Thymus (tissue), 11 donors: ENCODE results near the gene ZW10. TPM values are rescaled to one million over a fixed set of nuclear protein-coding genes. Genes with fewer than 3 reads are reported as not detected.
"Not testable (repeated sequence)": the region's sequence is repeated elsewhere in the genome, so short reads cannot be mapped to it uniquely, and the experiment has no call there.

Experiments
- DNase-seq, 9 donors: peaks; one replicate each; pipeline ENCODE4 v3.0.0-alpha.2; 2013; ENCODE audit warnings: low spot score in 9 of 9, low read depth in 6 of 9, missing footprints in 1 of 9
- H3K27ac ChIP-seq, 2 donors: one replicate each; pipeline ENCODE4 v1.5.1; 2013; ENCODE audit warnings: control low read depth in 1 of 2, low read depth in 1 of 2, low read length in 1 of 2, mild to moderate bottlenecking in 1 of 2, moderate library complexity in 1 of 2
- H3K27me3 ChIP-seq, 2 donors: one replicate each; pipeline ENCODE4 v1.5.1; 2013; ENCODE audit warnings: low read length in 1 of 2; ENCODE audit not compliant: control insufficient read depth in 2 of 2, insufficient read depth in 1 of 2
- H3K36me3 ChIP-seq, 2 donors: one replicate each; pipeline ENCODE4 v1.5.1; 2013; ENCODE audit warnings: low read length in 1 of 2, mild to moderate bottlenecking in 1 of 2, moderate library complexity in 1 of 2; ENCODE audit not compliant: control insufficient read depth in 2 of 2, insufficient read depth in 2 of 2
- H3K4me1 ChIP-seq, 2 donors: one replicate each; pipeline ENCODE4 v1.5.1; 2013; ENCODE audit warnings: low read length in 2 of 2; ENCODE audit not compliant: control insufficient read depth in 2 of 2, insufficient read depth in 2 of 2
- H3K4me3 ChIP-seq, 2 donors: one replicate each; pipeline ENCODE4 v1.5.1; 2013; ENCODE audit warnings: low read length in 2 of 2, control low read depth in 1 of 2, mild to moderate bottlenecking in 1 of 2
- H3K9me3 ChIP-seq, 2 donors: one replicate each; pipeline ENCODE4 v1.5.1; 2013; ENCODE audit warnings: low read length in 1 of 2, mild to moderate bottlenecking in 1 of 2; ENCODE audit not compliant: control insufficient read depth in 2 of 2, insufficient read depth in 1 of 2
- WGBS: extraction: QIAGEN DNeasy Blood & Tissue Kit; methylation state at CpG from one replicate; pipeline ENCODE4 v1.1.7; 2013; 5-methylcytosine and 5-hydroxymethylcytosine counted together
- polyA plus RNA-seq: library from polyadenylated mRNA; stranded (reverse); fragments of 200-250 nt; gene quantifications from one replicate; pipeline ENCODE4 v1.2.3, GENCODE V29; 2013
- total RNA-seq: library from RNA; stranded (reverse); fragments of 120-200 nt; gene quantifications from one replicate; pipeline ENCODE4 v1.2.4, GENCODE V29; 2013
- donor health status: healthy.

Gene ZW10
- total and polyA plus RNA-seq, 2 donors, result 6.0 to 18.8 TPM

DNA sequence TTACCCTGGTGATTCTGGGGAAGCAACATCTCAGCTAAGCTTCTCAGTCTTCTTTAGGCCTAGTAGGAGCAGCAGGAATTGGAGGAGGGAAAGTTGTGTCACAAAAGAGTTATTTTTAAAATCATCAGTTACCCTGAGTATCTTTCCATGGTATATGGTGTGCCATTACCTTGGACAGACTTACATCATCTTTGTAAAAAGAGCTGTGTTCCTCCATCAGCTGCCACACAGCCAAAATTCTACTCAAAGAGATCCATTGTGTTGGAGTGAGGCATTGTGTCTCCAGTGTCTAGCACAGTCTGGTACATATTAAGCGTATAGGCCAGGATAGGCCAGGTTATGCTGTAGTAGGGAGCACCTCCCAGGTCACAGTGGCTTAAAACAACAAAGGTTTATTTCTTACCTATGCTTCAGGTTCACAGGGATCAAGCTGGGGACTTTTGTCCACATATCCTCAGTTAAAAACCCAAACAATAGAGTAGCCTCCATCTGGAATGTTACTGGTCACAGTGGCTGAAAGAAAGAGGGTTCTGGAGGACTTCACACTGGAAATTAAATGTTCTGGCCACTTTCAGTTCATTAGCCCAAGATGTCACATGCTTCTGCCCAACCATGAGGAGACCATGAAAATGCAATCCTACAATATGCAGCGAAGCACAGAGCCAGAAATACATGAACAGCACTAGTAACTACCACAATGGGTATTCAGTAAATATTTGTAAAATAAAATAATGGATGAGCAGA lies 57.4 kb downstream of the ZW10 start:
- Histone ChIP-seq H3K27me3 (no peaks in the 10 kb centered on the region), H3K4me3 (no peak overlapping the region), H3K36me3 (peaks cover 0 to 3% of the 10 kb centered on the region in 2 donors), H3K9me3 (no peaks in the 10 kb centered on the region), H3K4me1 (no peaks in the 10 kb centered on the region), H3K27ac (no peak overlapping the region)
- 94% methylated on average over 2 of the region's 2 CpGs for WGBS
- no peak for DNase-seq

DNA sequence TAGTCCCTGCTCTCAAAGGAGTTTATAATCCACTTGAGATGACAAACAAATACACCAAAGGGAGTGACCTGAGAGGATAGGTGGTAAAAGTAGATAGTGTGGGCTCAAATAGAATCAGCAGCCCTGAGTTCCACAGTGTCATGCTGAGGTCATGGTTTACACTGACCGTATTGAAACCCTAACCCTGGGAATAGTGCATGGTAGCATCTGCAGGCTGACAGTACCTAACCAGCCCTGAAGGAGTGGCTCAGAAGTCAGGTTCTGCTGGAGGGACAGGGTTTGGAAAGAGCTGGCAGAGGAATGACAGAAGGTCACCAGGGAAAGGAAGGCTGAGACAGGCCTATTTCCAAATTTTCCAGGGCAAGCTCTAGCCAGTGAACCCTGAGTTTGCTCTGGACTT lies 58.2 kb downstream of the ZW10 start:
- peaks cover 0 to 3% of the 10 kb centered on the region in 2 donors for H3K36me3 ChIP-seq
- WGBS, result 97% methylated on average over 1 of the region's 1 CpG

DNA sequence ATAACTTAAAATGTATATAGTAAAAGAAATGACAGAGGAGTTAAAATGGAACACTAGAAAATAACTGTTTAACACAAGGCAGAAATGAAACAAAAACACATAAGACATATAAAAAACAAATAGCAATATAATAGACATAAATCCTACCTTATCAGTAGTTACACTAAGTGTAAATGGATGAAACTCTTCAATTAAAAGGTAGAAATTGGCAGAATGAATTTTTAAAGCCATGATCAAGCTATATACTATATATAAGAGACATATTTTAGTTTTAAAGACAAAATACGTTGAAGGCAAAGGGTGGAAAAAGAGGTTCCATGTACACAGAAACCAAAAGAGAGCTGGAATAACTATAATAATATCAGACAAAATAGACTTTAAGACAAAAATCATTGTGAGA lies 62.5 kb downstream of the ZW10 start:
- Histone ChIP-seq H3K4me3 (no peak overlapping the region), H3K36me3 (no peaks in the 10 kb centered on the region), H3K27ac (no peak overlapping the region), H3K4me1 (no peaks in the 10 kb centered on the region), H3K9me3 (no peaks in the 10 kb centered on the region), H3K27me3 (no peaks in the 10 kb centered on the region)
- 99% methylated on average over 1 of the region's 1 CpG for WGBS
- no peak for DNase-seq

More for the DNA sequence above, 58.2 kb downstream of the ZW10 start:
- Histone ChIP-seq H3K9me3 (no peaks in the 10 kb centered on the region), H3K27ac (no peak overlapping the region), H3K4me3 (no peak overlapping the region), H3K27me3 (no peaks in the 10 kb centered on the region), H3K4me1 (no peaks in the 10 kb centered on the region)
- no peak for DNase-seq

DNA sequence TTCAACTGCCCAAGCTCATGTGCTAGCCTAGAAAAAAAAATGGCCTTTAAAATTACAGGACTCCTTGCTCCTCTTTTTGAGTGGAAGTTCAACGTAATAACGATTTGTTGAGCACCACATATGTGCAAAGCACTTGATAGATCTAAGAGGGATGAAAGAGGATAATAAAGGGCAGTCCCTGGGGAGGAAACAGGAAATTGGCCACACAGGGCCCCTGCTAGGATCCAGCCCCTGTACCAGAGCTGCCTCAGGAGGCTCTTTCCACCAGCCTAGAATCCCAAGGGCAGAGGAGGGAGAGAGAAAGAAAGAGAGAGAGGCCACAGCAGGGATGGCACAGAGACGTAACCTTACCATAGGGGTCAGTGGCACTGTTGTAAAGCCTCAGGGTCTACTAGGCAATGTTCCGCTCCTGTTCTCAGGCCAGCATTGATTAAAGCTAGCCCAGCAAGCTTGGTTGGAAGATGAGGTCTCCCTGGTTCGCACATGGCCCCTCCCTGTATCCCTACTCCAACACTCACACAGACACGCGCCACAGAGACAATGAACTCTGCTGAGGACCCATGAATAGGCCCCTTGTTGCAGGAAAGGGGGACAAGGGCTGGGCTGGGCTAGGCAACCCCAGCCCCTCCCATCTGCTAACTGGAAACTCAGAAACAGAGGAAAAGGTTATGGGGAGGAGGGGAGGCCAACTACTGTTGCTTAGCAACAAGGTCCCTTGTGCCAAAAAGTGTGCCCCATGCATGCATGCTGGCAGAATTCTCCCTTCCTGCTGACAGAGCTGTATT lies 67.4 kb downstream of the ZW10 start, which contains the start of gene TMPRSS5:
Gene TMPRSS5, minus strand, starts transcription at position 438 of the 785 bp plus-strand sequence. Its CDS starts 84 bp downstream, at position 354.
- Histone ChIP-seq H3K4me1 (no peaks in the 10 kb centered on the region), H3K4me3 (no peak within 1 kb of the TSS), H3K27me3 (no peaks in the 10 kb centered on the region), H3K36me3 (no peaks in the 10 kb centered on the region), H3K9me3 (no peaks in the 10 kb centered on the region), H3K27ac (no peak within 1 kb of the TSS)
- DNase-seq, result no peak
- WGBS, result 95% methylated on average over 7 of the region's 7 CpGs

DNA sequence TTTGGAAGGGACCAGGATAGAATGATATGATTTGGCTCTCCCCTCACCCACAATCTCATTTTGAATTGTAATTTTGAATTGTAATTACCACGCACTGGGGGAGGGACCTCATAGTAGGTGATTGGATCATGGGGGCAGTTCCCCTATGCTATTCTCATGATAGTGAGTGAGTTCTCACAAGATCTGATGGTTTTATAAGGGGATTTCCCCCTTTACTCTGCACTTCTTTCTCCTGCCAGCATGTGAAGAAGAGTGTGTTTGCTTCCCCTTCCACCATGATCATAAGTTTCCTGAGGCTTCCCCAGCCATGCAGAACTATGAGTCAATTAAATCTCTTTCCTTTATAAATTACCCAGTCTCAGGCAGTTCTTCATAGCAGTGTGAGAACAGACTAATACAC lies 69.9 kb downstream of the ZW10 start:
- not testable (repeated sequence) for H3K36me3 ChIP-seq, H3K27ac ChIP-seq, H3K27me3 ChIP-seq, H3K9me3 ChIP-seq, H3K4me1 ChIP-seq, H3K4me3 ChIP-seq, DNase-seq
- WGBS, result 98% methylated on average over 1 of the region's 1 CpG

DNA sequence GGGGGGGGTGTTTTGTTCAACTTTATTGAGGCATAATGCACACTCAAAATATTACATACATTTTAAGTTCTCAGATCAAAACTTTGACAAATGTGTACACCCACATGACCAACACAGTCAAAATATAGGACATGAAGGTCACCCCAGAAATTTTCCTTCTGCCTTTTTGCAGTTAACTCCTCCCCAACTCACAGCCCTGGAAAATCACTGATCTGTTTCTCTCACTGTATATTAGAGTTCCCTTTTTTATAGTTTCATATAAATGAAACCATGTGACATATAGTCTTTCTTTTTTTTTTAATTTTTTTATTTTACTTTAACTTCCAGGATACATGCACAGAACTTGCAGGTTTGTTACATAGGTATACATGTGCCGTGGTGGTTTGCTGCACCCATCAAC lies 72.0 kb downstream of the ZW10 start:
- Histone ChIP-seq H3K9me3 (no peaks in the 10 kb centered on the region), H3K36me3 (no peaks in the 10 kb centered on the region), H3K4me1 (no peaks in the 10 kb centered on the region), H3K27me3 (no peaks in the 10 kb centered on the region), H3K4me3 (no peak overlapping the region), H3K27ac (no peak overlapping the region)
- WGBS, result 98% methylated on average over 1 of the region's 1 CpG
- DNase-seq, result no peak

DNA sequence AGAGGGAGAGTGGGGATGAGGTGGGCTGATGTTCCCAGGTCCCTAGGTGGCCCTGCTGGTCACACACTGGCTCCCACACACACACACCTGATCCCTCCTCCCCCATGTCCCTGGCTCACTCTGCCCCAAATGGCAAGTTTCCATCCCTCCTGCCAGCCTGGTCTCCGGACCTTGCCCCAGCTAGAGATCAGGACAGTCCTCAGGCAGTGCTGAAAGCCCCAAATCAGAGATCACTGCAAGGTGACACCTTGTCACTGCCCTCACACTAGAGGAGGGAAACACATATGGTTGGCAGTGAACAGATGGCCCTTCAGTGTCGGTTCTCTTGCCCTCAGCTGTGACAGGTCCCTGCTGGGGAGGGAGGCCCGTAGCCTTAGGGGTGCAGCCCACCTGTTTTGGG lies 75.0 kb downstream of the ZW10 start:
- WGBS, result 85% methylated on average over 3 of the region's 3 CpGs
- Histone ChIP-seq H3K36me3 (no peaks in the 10 kb centered on the region), H3K27ac (no peak overlapping the region), H3K27me3 (no peaks in the 10 kb centered on the region), H3K4me3 (no peak overlapping the region), H3K9me3 (no peaks in the 10 kb centered on the region), H3K4me1 (no peaks in the 10 kb centered on the region)
- no peak for DNase-seq

DNA sequence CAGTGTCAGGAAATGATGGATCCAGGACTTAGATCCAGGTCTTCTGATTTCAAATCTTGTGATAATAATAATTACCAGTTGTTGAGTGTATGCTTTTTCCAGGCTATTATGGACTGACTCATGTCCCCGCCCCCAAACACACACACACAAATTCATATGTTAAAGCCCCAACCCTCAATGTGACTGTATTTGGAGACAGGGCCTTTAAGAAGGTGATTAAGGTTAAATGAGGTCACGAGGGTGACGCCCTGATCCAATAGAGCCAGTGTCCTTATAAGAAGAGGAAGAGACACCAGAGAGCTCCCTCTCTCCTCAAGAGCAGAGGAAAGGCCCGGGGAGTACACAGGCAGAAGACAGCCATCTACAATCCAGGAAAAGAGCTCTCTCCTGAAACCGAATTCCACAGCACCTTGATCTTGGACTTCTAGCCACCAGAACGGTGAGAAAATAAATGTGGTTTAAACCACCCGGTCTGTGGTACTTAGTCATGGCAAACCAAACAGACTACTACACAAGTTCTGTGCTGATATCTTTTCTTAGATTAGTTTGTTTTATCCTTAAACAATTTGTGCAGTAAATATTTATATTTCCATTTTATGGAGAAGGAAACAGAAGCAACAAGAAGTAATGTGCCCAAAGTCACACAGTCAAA lies 75.6 kb downstream of the ZW10 start:
- H3K36me3 ChIP-seq, result no peaks in the 10 kb centered on the region
- H3K27ac ChIP-seq, result no peak overlapping the region
- H3K4me3 ChIP-seq, result no peak overlapping the region
- no peak for DNase-seq
- no peaks in the 10 kb centered on the region for H3K9me3 ChIP-seq
- H3K4me1 ChIP-seq, result no peaks in the 10 kb centered on the region
- 95% methylated on average over 7 of the region's 7 CpGs for WGBS
- H3K27me3 ChIP-seq, result no peaks in the 10 kb centered on the region

DNA sequence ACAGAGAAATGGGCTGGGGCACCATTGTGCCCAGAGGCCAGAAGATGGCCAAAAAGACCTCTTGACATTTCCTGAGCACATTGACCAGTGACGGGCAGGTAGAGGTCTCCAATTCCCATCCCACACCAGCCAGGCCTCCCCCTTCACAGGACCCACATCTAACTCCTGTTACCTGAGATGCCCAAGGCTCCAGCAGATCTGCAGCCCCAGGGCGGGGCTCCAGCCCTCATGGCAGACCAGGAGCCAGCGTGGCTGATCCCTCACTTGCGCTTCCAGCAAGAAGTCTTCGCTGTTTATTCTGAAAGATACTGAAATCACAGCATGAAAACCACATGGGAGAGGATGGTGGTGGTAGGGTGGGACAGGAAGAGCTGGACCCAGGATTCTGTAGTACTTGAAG lies 76.4 kb downstream of the ZW10 start:
- WGBS, result 95% methylated on average over 5 of the region's 5 CpGs
- no peaks in the 10 kb centered on the region for H3K9me3 ChIP-seq
- no peak overlapping the region for H3K27ac ChIP-seq
- H3K36me3 ChIP-seq, result no peaks in the 10 kb centered on the region
- DNase-seq, result no peak
- H3K4me3 ChIP-seq, result no peak overlapping the region
- H3K4me1 ChIP-seq, result no peaks in the 10 kb centered on the region
- H3K27me3 ChIP-seq, result no peaks in the 10 kb centered on the region
